GM19193 (cell line): ENCODE measurements around the gene CDK5R2.

Source experiments
- POLR2A ChIP-seq: IDR thresholded peaks from 4 replicates; pipeline ENCODE4 v1.6.1; 2011; ENCODE audit not compliant: insufficient read depth, insufficient read length; ENCODE audit errors: extremely low read depth

The CDK5R2 gene

DNA sequence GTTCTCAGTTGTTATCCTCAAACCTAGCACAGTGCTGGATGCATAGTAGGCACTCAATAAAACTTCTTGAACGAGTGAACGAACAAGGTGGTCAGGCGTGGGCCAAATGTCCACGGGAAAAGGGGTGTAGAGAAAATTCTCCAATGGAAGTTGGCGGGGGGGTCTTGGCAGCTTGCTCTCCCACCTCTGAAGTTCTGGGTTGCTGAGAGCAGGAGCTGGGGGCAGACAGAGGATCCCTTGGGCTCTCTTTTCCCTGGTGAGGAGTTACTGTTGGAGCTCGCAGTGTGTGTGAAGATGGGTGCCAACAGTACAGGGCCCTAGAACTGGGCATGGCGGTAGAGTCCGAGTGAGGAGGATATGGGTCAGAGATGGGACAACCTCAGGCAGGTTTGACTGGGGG lies 36.1 kb downstream of the CDK5R2 start:
- no peak for TF ChIP-seq POLR2A

- no peak for TF ChIP-seq POLR2A
These were observed 36.7 kb downstream of the CDK5R2 start for GRCh38 chr2:218995972-218996711.

GRCh38 chr2:218996937-218997336 lies 37.5 kb downstream of the CDK5R2 start:
- TF ChIP-seq POLR2A = no peak

DNA sequence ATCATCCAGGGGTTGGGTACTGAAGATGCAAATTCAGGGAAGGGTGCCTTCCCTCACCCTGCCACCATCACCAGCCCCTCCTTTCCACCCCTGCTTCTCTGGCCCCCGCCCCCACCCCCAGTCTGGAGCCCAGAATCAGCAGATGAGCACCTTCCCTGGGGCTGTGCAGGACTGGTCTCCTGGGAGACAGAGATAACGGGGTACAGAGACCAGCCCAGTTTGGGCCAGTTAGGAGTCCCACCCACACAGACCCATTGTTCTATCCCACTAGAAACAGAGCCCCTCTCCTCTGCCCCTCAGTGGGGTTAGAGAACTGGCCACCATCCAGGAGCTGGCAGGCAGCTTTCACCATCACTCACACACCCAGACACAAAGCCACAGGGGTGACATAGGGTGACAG lies 38.3 kb downstream of the CDK5R2 start:
- no peak for TF ChIP-seq POLR2A

GRCh38 chr2:218998414-218999002 lies 39.0 kb downstream of the CDK5R2 start:
- TF ChIP-seq POLR2A = no peak

DNA sequence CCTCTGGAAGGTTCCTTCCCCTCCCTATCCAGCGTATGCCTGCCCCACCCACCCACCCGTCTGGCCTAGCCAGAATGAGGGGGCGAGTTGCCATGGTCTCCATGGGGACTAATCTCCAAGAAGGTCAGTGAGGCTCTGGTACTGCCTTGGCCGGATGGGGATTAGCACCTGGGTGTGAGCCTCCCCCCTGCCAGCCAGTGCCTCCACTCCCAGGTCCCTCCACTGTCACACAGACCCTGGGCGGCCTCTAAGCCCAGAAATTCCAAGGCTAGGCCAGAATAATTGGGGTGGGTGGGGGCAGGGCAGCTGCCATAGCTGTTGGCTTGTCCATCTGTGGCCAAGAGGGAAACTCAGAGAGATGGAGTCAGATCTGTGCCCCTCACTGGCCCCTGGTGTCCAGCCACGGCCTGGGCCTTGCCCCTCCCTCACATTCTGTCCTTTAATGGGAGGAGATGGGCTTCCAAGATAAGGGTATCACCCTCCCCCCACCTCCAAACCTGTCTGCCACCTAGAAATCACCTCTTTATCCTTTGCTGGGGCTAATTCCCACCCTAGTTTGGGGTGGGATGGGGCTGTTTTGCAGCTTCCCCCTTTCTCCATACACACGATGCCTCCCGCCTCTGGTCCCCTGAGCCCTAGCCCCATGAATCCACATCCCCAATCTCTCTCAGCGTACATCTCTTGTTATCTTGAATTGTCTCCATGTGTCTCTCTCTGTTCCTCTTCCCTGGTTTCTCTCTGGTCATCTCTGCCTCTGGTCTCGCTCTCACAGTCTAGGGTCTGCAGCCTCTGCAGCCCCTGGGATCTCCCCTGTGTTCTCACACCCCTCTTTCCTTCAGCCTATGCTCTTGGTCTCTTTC lies 39.8 kb downstream of the CDK5R2 start:
- no peak for TF ChIP-seq POLR2A

- no peak for TF ChIP-seq POLR2A
These were observed 40.6 kb downstream of the CDK5R2 start for GRCh38 chr2:218999881-219000568.

DNA sequence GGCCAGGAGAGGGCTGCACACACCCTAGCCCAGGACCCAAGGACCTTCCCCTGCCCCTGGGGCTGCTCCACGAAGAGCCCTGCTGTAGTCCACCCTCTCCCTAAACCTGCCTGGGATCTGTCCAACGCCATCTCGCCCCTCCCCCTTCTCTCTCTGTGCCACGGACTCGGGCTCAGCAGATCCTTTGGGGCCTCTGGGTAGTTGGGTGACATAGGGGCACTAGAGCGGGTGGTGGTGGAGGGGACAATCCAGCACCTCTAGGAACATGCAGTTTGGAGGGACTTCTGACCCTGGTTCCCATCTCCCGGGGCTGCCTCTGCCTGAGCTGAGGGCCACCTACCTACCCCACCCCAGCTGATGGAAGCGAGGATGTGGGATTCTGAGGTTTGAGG lies 41.1 kb downstream of the CDK5R2 start:
- TF ChIP-seq POLR2A = no peak

DNA sequence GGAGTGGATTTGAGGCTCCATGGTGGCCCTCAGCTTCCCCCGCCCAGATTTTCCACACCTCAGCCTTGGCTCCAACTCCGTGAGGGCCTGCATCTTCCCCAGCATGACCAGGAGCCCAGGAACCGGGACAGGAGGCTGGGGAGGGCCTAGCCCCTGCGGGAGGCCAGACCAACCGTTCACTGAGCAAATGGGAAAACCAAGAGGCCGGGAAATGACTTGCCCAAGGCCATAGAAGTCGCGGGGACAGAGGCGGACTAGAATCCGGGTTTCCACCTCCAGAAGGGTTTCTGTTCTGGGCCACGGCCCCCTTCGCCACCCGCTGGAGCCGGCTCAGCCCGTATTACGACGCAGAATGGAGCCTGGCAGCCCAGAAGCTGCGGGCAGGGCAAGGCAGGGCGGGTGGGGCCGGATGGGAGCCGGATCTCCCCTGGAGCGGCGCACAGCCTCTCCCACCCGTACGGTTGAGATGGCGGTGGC lies 41.7 kb downstream of the CDK5R2 start:
- no peak for TF ChIP-seq POLR2A

GRCh38 chr2:219001577-219002394 lies 42.3 kb downstream of the CDK5R2 start:
- TF ChIP-seq POLR2A = no peak

DNA sequence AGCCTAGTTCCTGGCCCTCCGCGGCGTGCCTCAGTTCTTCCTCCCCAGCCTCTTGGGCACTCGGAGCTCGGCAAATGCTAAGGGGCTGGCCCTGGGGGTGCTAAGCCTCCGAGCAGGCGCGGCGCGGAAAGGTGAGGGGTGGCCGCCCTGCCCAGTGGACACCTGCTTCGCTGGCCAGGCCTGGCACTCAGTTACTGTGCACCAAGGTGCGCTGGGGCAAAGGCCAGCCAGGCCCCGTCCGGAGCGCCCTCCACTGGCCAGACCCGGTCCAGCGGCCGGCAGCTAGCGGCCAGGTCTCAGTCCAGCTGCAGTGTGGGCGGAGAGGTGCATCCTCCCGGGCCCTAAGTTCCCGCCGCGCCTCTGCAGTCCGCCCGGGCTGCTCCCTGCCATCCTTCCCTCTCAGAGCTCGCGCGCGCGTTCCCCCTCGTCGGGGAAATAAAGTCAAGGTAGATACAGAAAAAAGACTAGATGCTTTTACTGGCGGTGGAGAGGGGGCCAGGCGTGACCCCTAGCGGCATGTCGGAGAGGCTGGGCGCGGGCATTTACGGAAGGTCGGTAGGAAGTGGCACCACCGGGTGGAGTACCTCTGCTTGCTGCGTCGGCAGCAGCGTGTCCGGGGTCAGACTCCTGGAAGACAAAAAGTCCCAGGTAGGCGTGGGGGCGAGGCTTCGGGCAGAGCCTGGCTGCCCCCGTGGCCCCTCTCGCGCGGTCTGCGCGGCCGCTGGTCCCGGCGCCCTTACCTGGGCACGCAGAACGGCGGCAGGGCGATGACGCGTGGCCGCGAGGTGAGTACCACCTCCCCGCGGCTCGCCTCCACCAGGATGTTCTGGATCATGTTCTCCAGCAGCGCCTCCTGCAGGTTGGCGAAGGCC lies 43.2 kb downstream of the CDK5R2 start:
- TF ChIP-seq POLR2A = no peak

DNA sequence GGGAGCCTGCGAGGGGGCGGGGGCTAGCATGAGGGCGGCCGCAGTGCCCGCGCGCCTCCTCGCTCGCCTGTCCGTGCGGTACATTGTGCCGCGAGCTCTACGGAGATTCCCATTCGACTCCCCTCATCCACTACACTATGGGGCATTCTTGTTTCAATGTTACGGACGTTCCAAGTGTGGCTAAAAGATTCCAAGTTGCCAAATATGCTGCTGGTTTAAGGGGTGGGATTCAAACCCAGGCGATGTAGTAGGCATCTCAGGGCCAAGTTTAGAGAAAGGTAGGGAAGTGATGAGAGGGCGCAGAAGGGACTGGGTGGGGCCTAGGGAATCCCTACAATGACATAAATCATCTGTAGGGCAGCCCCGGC lies 43.8 kb downstream of the CDK5R2 start:
- no peak for TF ChIP-seq POLR2A

DNA sequence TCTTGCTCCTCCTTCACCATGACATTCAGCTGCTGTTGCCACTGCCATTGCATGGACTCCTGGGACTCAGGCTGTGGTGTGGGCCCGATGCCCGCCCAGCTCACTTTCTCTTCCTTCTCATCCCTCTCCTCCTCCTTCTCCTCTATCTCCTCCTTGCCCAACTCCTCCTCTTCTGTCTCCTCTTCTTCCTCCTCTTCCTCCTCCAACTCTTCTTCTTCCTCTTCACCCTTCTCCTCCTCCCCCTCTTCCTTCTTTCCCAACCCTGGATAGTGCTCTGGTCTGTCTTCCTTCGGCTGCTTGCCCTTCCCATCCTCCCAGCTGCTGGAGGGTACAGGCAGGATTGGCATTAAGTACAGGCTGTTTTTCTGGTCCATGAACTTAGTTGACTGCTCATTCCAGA lies 44.5 kb downstream of the CDK5R2 start:
- no peak for TF ChIP-seq POLR2A
